ENCODE measurements around the gene CREG2.

GRCh38 chr2:101375653-101376052 lies 11.7 kb downstream of the CREG2 start:
- TF ChIP-seq PPARA (CRISPR knock-in tag; IDR thresholded peaks at IDR 0.05; ENCODE audit: borderline replicate concordance) (no peak), ZFP30 (CRISPR knock-in tag; IDR thresholded peaks at IDR 0.05) (no peak), ZFP3 (CRISPR knock-in tag; IDR thresholded peaks at IDR 0.05) (no peak), TOX (CRISPR knock-in tag; IDR thresholded peaks at IDR 0.05; ENCODE audit: borderline replicate concordance) (no peak), RARB (CRISPR knock-in tag; IDR thresholded peaks at IDR 0.05) (no peak), ARNTL (CRISPR knock-in tag; IDR thresholded peaks at IDR 0.05; ENCODE audit: borderline replicate concordance, low read depth) (no peak), BACH2 (CRISPR knock-in tag; IDR thresholded peaks at IDR 0.05; ENCODE audit: borderline replicate concordance) (no peak), ZNF565 (CRISPR knock-in tag; conservative IDR thresholded peaks at IDR 0.05; ENCODE audit: low read depth) (no peak), TCF4 (CRISPR knock-in tag; IDR thresholded peaks at IDR 0.05; ENCODE audit: borderline replicate concordance) (no peak)
- TF ChIP-seq, protein P1, sequence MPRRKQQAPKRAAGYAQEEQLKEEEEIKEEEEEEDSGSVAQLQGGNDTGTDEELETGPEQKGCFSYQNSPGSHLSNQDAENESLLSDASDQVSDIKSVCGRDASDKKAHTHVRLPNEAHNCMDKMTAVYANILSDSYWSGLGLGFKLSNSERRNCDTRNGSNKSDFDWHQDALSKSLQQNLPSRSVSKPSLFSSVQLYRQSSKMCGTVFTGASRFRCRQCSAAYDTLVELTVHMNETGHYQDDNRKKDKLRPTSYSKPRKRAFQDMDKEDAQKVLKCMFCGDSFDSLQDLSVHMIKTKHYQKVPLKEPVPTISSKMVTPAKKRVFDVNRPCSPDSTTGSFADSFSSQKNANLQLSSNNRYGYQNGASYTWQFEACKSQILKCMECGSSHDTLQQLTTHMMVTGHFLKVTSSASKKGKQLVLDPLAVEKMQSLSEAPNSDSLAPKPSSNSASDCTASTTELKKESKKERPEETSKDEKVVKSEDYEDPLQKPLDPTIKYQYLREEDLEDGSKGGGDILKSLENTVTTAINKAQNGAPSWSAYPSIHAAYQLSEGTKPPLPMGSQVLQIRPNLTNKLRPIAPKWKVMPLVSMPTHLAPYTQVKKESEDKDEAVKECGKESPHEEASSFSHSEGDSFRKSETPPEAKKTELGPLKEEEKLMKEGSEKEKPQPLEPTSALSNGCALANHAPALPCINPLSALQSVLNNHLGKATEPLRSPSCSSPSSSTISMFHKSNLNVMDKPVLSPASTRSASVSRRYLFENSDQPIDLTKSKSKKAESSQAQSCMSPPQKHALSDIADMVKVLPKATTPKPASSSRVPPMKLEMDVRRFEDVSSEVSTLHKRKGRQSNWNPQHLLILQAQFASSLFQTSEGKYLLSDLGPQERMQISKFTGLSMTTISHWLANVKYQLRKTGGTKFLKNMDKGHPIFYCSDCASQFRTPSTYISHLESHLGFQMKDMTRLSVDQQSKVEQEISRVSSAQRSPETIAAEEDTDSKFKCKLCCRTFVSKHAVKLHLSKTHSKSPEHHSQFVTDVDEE (CRISPR knock-in tag; IDR thresholded peaks at IDR 0.05): no peak
- TF ChIP-seq, protein P2, sequence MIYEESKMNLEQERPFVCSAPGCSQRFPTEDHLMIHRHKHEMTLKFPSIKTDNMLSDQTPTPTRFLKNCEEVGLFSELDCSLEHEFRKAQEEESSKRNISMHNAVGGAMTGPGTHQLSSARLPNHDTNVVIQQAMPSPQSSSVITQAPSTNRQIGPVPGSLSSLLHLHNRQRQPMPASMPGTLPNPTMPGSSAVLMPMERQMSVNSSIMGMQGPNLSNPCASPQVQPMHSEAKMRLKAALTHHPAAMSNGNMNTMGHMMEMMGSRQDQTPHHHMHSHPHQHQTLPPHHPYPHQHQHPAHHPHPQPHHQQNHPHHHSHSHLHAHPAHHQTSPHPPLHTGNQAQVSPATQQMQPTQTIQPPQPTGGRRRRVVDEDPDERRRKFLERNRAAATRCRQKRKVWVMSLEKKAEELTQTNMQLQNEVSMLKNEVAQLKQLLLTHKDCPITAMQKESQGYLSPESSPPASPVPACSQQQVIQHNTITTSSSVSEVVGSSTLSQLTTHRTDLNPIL (CRISPR knock-in tag; IDR thresholded peaks at IDR 0.05; ENCODE audit: low read depth): no peak
- TF ChIP-seq, protein P3, sequence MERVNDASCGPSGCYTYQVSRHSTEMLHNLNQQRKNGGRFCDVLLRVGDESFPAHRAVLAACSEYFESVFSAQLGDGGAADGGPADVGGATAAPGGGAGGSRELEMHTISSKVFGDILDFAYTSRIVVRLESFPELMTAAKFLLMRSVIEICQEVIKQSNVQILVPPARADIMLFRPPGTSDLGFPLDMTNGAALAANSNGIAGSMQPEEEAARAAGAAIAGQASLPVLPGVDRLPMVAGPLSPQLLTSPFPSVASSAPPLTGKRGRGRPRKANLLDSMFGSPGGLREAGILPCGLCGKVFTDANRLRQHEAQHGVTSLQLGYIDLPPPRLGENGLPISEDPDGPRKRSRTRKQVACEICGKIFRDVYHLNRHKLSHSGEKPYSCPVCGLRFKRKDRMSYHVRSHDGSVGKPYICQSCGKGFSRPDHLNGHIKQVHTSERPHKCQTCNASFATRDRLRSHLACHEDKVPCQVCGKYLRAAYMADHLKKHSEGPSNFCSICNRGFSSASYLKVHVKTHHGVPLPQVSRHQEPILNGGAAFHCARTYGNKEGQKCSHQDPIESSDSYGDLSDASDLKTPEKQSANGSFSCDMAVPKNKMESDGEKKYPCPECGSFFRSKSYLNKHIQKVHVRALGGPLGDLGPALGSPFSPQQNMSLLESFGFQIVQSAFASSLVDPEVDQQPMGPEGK (CRISPR knock-in tag; IDR thresholded peaks at IDR 0.05; ENCODE audit: borderline replicate concordance): no peak
- TF ChIP-seq, protein P4, sequence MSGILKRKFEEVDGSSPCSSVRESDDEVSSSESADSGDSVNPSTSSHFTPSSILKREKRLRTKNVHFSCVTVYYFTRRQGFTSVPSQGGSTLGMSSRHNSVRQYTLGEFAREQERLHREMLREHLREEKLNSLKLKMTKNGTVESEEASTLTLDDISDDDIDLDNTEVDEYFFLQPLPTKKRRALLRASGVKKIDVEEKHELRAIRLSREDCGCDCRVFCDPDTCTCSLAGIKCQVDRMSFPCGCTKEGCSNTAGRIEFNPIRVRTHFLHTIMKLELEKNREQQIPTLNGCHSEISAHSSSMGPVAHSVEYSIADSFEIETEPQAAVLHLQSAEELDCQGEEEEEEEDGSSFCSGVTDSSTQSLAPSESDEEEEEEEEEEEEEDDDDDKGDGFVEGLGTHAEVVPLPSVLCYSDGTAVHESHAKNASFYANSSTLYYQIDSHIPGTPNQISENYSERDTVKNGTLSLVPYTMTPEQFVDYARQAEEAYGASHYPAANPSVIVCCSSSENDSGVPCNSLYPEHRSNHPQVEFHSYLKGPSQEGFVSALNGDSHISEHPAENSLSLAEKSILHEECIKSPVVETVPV (CRISPR knock-in tag; IDR thresholded peaks at IDR 0.05): no peak
- TF ChIP-seq, protein P5, sequence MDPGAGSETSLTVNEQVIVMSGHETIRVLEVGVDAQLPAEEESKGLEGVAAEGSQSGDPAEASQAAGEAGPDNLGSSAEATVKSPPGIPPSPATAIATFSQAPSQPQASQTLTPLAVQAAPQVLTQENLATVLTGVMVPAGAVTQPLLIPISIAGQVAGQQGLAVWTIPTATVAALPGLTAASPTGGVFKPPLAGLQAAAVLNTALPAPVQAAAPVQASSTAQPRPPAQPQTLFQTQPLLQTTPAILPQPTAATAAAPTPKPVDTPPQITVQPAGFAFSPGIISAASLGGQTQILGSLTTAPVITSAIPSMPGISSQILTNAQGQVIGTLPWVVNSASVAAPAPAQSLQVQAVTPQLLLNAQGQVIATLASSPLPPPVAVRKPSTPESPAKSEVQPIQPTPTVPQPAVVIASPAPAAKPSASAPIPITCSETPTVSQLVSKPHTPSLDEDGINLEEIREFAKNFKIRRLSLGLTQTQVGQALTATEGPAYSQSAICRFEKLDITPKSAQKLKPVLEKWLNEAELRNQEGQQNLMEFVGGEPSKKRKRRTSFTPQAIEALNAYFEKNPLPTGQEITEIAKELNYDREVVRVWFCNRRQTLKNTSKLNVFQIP (CRISPR knock-in tag; IDR thresholded peaks at IDR 0.05; ENCODE audit: borderline replicate concordance, low read depth): no peak

Measured in SK-N-SH treated with all-trans-retinoic acid at 6 μM for 48 hours (cell line).